Esophagus muscularis mucosa (tissue), 4 donors: ENCODE data around the gene PEX6. TPM values are rescaled to one million over a fixed set of nuclear protein-coding genes. Genes with fewer than 3 reads are reported as not detected.
A peak's percentile ranks its signal among the peaks of the same experiment; 100 is the strongest.

ENCODE experiments used
- DNase-seq: peaks from one replicate; pipeline ENCODE4 v3.0.0-alpha.2; 2017; ENCODE audit errors: extremely low spot score
- H3K27ac ChIP-seq, 4 donors: fragments of 200-600 bp; sonication (generic); replicated peaks in 1 of 4; 1 replicate in 3 of 4; 2 replicates in 1 of 4; pipeline ENCODE4 v1.5.1; 2016 to 2019; ENCODE audit warnings: mild to moderate bottlenecking in 1 of 4
- H3K27me3 ChIP-seq, 4 donors: fragments of 200-600 bp; sonication (generic); one replicate each; pipeline versions ENCODE4 v1.5.1 to v1.6.0; 2016 to 2019
- H3K36me3 ChIP-seq, 4 donors: fragments of 200-600 bp; sonication (generic); one replicate each; pipeline ENCODE4 v1.5.1; 2016 to 2019
- H3K4me1 ChIP-seq, 4 donors: fragments of 200-600 bp; sonication (generic); one replicate each; pipeline ENCODE4 v1.5.1; 2016 to 2019
- H3K4me3 ChIP-seq, 4 donors: fragments of 200-600 bp; sonication (generic); 1 replicate in 2 of 4; 2 replicates in 2 of 4; pipeline ENCODE4 v1.5.1; 2016 to 2019; ENCODE audit warnings: mild to moderate bottlenecking in 4 of 4, moderate library complexity in 1 of 4
- H3K9me3 ChIP-seq, 4 donors: fragments of 200-600 bp; sonication (generic); 1 replicate in 3 of 4; 2 replicates in 1 of 4; pipeline ENCODE4 v1.5.1; 2016 to 2019
- CTCF ChIP-seq, 3 experiments: fragments of 200-600 bp in 2 of 3; fragments of 450-650 bp in 1 of 3; sonication (generic) in 2 of 3; IDR thresholded peaks; one replicate each; pipeline ENCODE4 v1.5.1; 2017 to 2019; ENCODE audit warnings: antibody characterized with exemption in 3 of 3, mild to moderate bottlenecking in 2 of 3, moderate library complexity in 1 of 3
- EP300 ChIP-seq: sonication (generic); formaldehyde crosslinking; IDR thresholded peaks from one replicate; pipeline ENCODE4 v1.6.1; 2017; ENCODE audit warnings: antibody characterized with exemption
- POLR2A ChIP-seq: fragments of 450-650 bp; IDR thresholded peaks from one replicate; pipeline ENCODE4 v1.6.1; 2017; ENCODE audit warnings: antibody characterized with exemption, moderate library complexity, mild to moderate bottlenecking, low read depth
- POLR2AphosphoS5 ChIP-seq, 2 donors: sonication (generic); formaldehyde crosslinking; IDR thresholded peaks; one replicate each; pipeline ENCODE4 v1.6.1; 2017; ENCODE audit warnings: antibody characterized with exemption in 2 of 2
- WGBS: methylation state at CpG from one replicate; pipeline ENCODE4 v1.1.5; 2018; 5-methylcytosine and 5-hydroxymethylcytosine counted together
- intact Hi-C: fragments of 100-400 bp; cut with DNase I; formaldehyde crosslinking; loops from one replicate; pipeline ENCODE4 v1.15.1; 2023
- total RNA-seq, 4 donors: library from RNA; depleted of rRNA; stranded (reverse); fragments of >200 nt; gene quantifications; one replicate each; pipeline versions ENCODE4 v1.1.0 to v1.2.1, GENCODE V29; 2016

The PEX6 gene
- total RNA-seq, 4 donors from 2014 or later, result 13.4 to 31.3 (median 21.8) TPM

- WGBS, result 87% methylated on average over 3 of the region's 3 CpGs
- TF ChIP-seq CTCF (IDR thresholded peaks at IDR 0.05) (no peak), POLR2AphosphoS5 (IDR thresholded peaks at IDR 0.05) (no peak)
- Histone ChIP-seq H3K9me3 (no peaks in the 10 kb centered on the region), H3K4me1 (peaks cover 55 to 77% (median 59%) of the 10 kb centered on the region in 4 donors), H3K27me3 (no peaks in the 10 kb centered on the region), H3K36me3 (peaks cover 16 to 48% (median 43%) of the 10 kb centered on the region in 4 donors), H3K27ac (peak overlapping the region in 3 of 4 donors; percentile 83 to 97 (median 92)), H3K4me3 (no peak overlapping the region)
- intact Hi-C loops, result no loop called here
- DNase-seq, result no peak
Measured at GRCh38 chr6:43020052-43020705, 41.2 kb upstream of the PEX6 start.

GRCh38 chr6:43019152-43019551 is 40.2 kb upstream of the PEX6 start:
- Histone ChIP-seq H3K4me1 (peaks cover 62 to 77% (median 65%) of the 10 kb centered on the region in 4 donors), H3K27ac (no peak overlapping the region), H3K36me3 (peaks cover 12 to 39% (median 36%) of the 10 kb centered on the region in 4 donors), H3K4me3 (no peak overlapping the region), H3K27me3 (no peaks in the 10 kb centered on the region), H3K9me3 (no peaks in the 10 kb centered on the region)
- intact Hi-C loops, result loop anchor here (5.0 to 10.0 kb wide), 2 partner anchors 33 to 114 kb away; partner anchors contain the start of gene CUL7
- TF ChIP-seq POLR2AphosphoS5 (IDR thresholded peaks at IDR 0.05) (no peak), CTCF (IDR thresholded peaks at IDR 0.05) (no peak), POLR2A (no peak), EP300 (no peak)
- WGBS, result 88% methylated on average over 2 of the region's 2 CpGs
- no peak for DNase-seq

- 83% methylated on average over 6 of the region's 12 CpGs for WGBS
- no peaks in the 10 kb centered on the region for H3K9me3 ChIP-seq
- DNase-seq, result no peak
- TF ChIP-seq POLR2AphosphoS5 (IDR thresholded peaks at IDR 0.05) (no peak), EP300 (no peak), CTCF (IDR thresholded peaks at IDR 0.05) (no peak), POLR2A (no peak)
- intact Hi-C loops, result loop anchor here (5.0 to 10.0 kb wide), 2 partner anchors 35 to 112 kb away; partner anchors contain the start of gene CUL7
- H3K36me3 ChIP-seq, result peaks cover 12 to 44% (median 40%) of the 10 kb centered on the region in 4 donors
- H3K4me3 ChIP-seq, result peak overlapping the region in 3 of 4 donors; percentile 16 to 40 (median 22)
- peaks cover 55 to 72% (median 60%) of the 10 kb centered on the region in 4 donors for H3K4me1 ChIP-seq
- H3K27ac ChIP-seq, result peak overlapping the region; percentile 52 to 87 (median 74)
- H3K27me3 ChIP-seq, result no peaks in the 10 kb centered on the region
Measured at GRCh38 chr6:43016943-43017334, 38.0 kb upstream of the PEX6 start.

- Histone ChIP-seq H3K4me3 (peak overlapping the region in 3 of 4 donors; percentile 16 to 40 (median 22)), H3K27ac (peak overlapping the region; percentile 52 to 87 (median 74)), H3K4me1 (peaks cover 55 to 75% (median 62%) of the 10 kb centered on the region in 4 donors), H3K36me3 (peaks cover 12 to 50% (median 46%) of the 10 kb centered on the region in 4 donors), H3K27me3 (no peaks in the 10 kb centered on the region), H3K9me3 (no peaks in the 10 kb centered on the region)
- intact Hi-C loops, result loop anchor here (5.0 to 10.0 kb wide), 2 partner anchors 36 to 112 kb away; partner anchors contain the start of gene CUL7
- 63% methylated on average over 7 of the region's 7 CpGs for WGBS
- TF ChIP-seq POLR2A (no peak), POLR2AphosphoS5 (IDR thresholded peaks at IDR 0.05) (no peak)
- DNase-seq, result no peak
Measured at GRCh38 chr6:43016176-43016942, 37.4 kb upstream of the PEX6 start.

GRCh38 chr6:43014434-43014909 is 35.5 kb upstream of the PEX6 start:
- Histone ChIP-seq H3K4me1 (peaks cover 46 to 58% (median 53%) of the 10 kb centered on the region in 4 donors), H3K36me3 (peaks cover 26 to 57% (median 53%) of the 10 kb centered on the region in 4 donors)
- intact Hi-C loops, result loop anchor here (5.0 to 10.0 kb wide), 2 partner anchors 110 to 128 kb away; no protein-coding TSS in a partner anchor

More at GRCh38 chr6:43014434-43014909, 35.5 kb upstream of the PEX6 start:
- H3K9me3 ChIP-seq, result no peaks in the 10 kb centered on the region
- TF ChIP-seq EP300 (no peak), CTCF (IDR thresholded peaks at IDR 0.05) (no peak), POLR2AphosphoS5 (IDR thresholded peaks at IDR 0.05) (no peak), POLR2A (no peak)
- DNase-seq, result no peak
- peak overlapping the region; percentile 77 to 84 (median 81) for H3K4me3 ChIP-seq
- peak overlapping the region; percentile 85 to 87 (median 85) for H3K27ac ChIP-seq
- H3K27me3 ChIP-seq, result no peaks in the 10 kb centered on the region
- WGBS, result under 1% methylated on average over 7 of the region's 7 CpGs
